Measurements from ENCODE around the gene LIN7C. TPM values are rescaled to one million over a fixed set of nuclear protein-coding genes. Genes with fewer than 3 reads are reported as not detected.

LIN7C gene
- total and polyA plus RNA-seq, 2 donors (not counting 1 experiment from before 2014, with no cell fraction given): 6.2 to 24.2 TPM

GRCh38 chr11:27472398-27473016 lies 34.1 kb downstream of the LIN7C start, which contains the start of gene LGR4:
TSS of gene LGR4 (minus strand) at chr11:27472790. CDS start at chr11:27472302, 488 bp downstream.
- intact Hi-C loops (cut with micrococcal nuclease): loop anchor here (1.0 to 2.0 kb wide), 2 partner anchors 34 to 110 kb away; partner anchors contain the start of genes CCDC34 and LIN7C
- Mint-ChIP-seq H3K27ac (peak within 1 kb of the TSS; percentile 63), H3K4me1 (peaks cover 22% of the 10 kb centered on the region), H3K27me3 (peaks cover 4% of the 10 kb centered on the region), H3K4me3 (peak within 1 kb of the TSS; percentile 92), H3K9me3 (ENCODE audit: insufficient read depth) (no peaks in the 10 kb centered on the region)
- H3K9ac ChIP-seq (ENCODE audit: low read length): peak within 1 kb of the TSS; percentile 70
- DNase-seq (peak; percentile 80), ATAC-seq (ENCODE audit: low read depth) (peak; percentile 88)
- WGBS (ENCODE audit: insufficient coverage): under 1% methylated on average over 50 of the region's 57 CpGs
- H3K36me3 ChIP-seq (replicated peaks in 1 of 2; ENCODE audit: control extremely low read depth in 1 of 2, control insufficient read depth in 1 of 2, extremely low read depth in 1 of 2, insufficient read depth in 2 of 2, low read length in 1 of 2): no peaks in the 10 kb centered on the region
- peaks cover 11% of the 10 kb centered on the region in 2 donors for H3K4me1 ChIP-seq (ENCODE audit: control insufficient read depth in 2 of 2, insufficient read depth in 2 of 2, low read length in 2 of 2)
- peak within 1 kb of the TSS; percentile 71 for H2AFZ ChIP-seq (ENCODE audit: insufficient read depth, low read depth, low read length, poor library complexity, severe bottlenecking)
- H3K79me2 ChIP-seq (ENCODE audit: control insufficient read depth, insufficient read depth, low read length): no peaks in the 10 kb centered on the region
- H3K9me3 ChIP-seq (ENCODE audit: control extremely low read depth in 1 of 3, control insufficient read depth in 2 of 3, insufficient read depth in 1 of 3, low read length in 2 of 3): no peaks in the 10 kb centered on the region
- ChIA-PET POLR2A (no interaction called here), CTCF (interaction anchor here (0.7 to 2.5 kb wide), 6 partner anchors 10 to 289 kb away, joined by 3 to 13 read pairs (median 4); no protein-coding TSS in a partner anchor)
- H3K4me2 ChIP-seq (replicated peaks; ENCODE audit: low read depth, low read length, poor library complexity, severe bottlenecking): peak within 1 kb of the TSS; percentile 94
- H4K20me1 ChIP-seq (ENCODE audit: control insufficient read depth, insufficient read depth, low read length, poor library complexity, severe bottlenecking): no peaks in the 10 kb centered on the region
- H3K4me3 ChIP-seq (ENCODE audit: control extremely low read depth in 1 of 5, extremely low read depth in 1 of 5, insufficient read depth in 1 of 5, low read depth in 2 of 5, low read length in 4 of 5): peak within 1 kb of the TSS; percentile 52 to 72 (median 66)
- peaks cover 0 to 8% (median 0%) of the 10 kb centered on the region in 4 experiments for H3K27me3 ChIP-seq (replicated peaks in 1 of 4; ENCODE audit: control extremely low read depth in 1 of 4, control insufficient read depth in 3 of 4, insufficient read depth in 4 of 4, low read length in 3 of 4)
- TF ChIP-seq EZH2 (IDR thresholded peaks at IDR 0.05; ENCODE audit: borderline replicate concordance, insufficient read depth, low read depth, low read length, poor library complexity, severe bottlenecking) (no peak), CTCF (IDR thresholded peaks at IDR 0.05) (no peak)
- no peak within 1 kb of the TSS for H3K27ac ChIP-seq (ENCODE audit: low read length in 2 of 2)
